GM18502 (cell line): Measurements from ENCODE around the gene MORN5.

Source experiments
- ATAC-seq: cut with Tn5 transposase; IDR thresholded peaks from one replicate; pipeline ENCODE4 v1.9.1; 2021; ENCODE audit warnings: mild to moderate bottlenecking; ENCODE audit not compliant: unreplicated experiment, poor library complexity

Gene MORN5

GRCh38 chr9:122186301-122186700, 26.6 kb downstream of the MORN5 start:
- no peak for ATAC-seq

GRCh38 chr9:122186777-122187470, 27.2 kb downstream of the MORN5 start:
- no peak for ATAC-seq

- ATAC-seq, result no peak
These were observed 28.7 kb downstream of the MORN5 start for GRCh38 chr9:122188369-122188768.

GRCh38 chr9:122190597-122191381, 31.1 kb downstream of the MORN5 start:
- no peak for ATAC-seq

GRCh38 chr9:122191584-122191983, 31.9 kb downstream of the MORN5 start:
- no peak for ATAC-seq

GRCh38 chr9:122192261-122192875, 32.7 kb downstream of the MORN5 start:
- no peak for ATAC-seq

GRCh38 chr9:122192914-122193525, 33.3 kb downstream of the MORN5 start:
- no peak for ATAC-seq

GRCh38 chr9:122193651-122194050, 33.9 kb downstream of the MORN5 start:
- ATAC-seq, result no peak

GRCh38 chr9:122195875-122196274, 36.2 kb downstream of the MORN5 start:
- no peak for ATAC-seq

- no peak for ATAC-seq
These were observed 37.7 kb downstream of the MORN5 start for GRCh38 chr9:122197426-122197825.

GRCh38 chr9:122197882-122198281, 38.2 kb downstream of the MORN5 start:
- no peak for ATAC-seq

GRCh38 chr9:122200960-122201595, 41.4 kb downstream of the MORN5 start:
- no peak for ATAC-seq

- ATAC-seq, result no peak
These were observed 41.9 kb downstream of the MORN5 start for GRCh38 chr9:122201641-122202040.

- no peak for ATAC-seq
These were observed 42.4 kb downstream of the MORN5 start for GRCh38 chr9:122202111-122202510.

- ATAC-seq, result no peak
These were observed 44.3 kb downstream of the MORN5 start for GRCh38 chr9:122204055-122204454.

GRCh38 chr9:122204491-122204890, 44.8 kb downstream of the MORN5 start:
- ATAC-seq, result no peak

- no peak for ATAC-seq
These were observed 45.5 kb downstream of the MORN5 start for GRCh38 chr9:122205176-122205575.

GRCh38 chr9:122206118-122207046, 46.7 kb downstream of the MORN5 start:
- no peak for ATAC-seq

- ATAC-seq, result no peak
These were observed 47.4 kb downstream of the MORN5 start for GRCh38 chr9:122207096-122207495.
